H9 (cell line): ENCODE measurements around the gene ADAMTS6. TPM values are rescaled to one million over a fixed set of nuclear protein-coding genes. Genes with fewer than 3 reads are reported as not detected.

ENCODE experiments used
- DNase-seq: peaks from one replicate; pipeline ENCODE4 v3.0.0-alpha.2; 2017
- H2AFZ ChIP-seq: one replicate; pipeline ENCODE4 v1.6.1; 2013; ENCODE audit warnings: mild to moderate bottlenecking, low read length, control low read depth, moderate library complexity
- H2AK5ac ChIP-seq: 2 replicates; pipeline ENCODE4 v1.6.1; 2013; ENCODE audit warnings: low read length, control low read depth, mixed read lengths; ENCODE audit not compliant: insufficient read length
- H2BK120ac ChIP-seq: one replicate; pipeline ENCODE4 v1.6.1; 2013; ENCODE audit warnings: low read depth, mild to moderate bottlenecking, low read length, control low read depth, inconsistent platforms; ENCODE audit not compliant: poor library complexity, severe bottlenecking
- H2BK12ac ChIP-seq: 2 replicates; pipeline ENCODE4 v1.6.1; 2013; ENCODE audit warnings: low read length, control low read depth, mixed read lengths, low read depth; ENCODE audit not compliant: insufficient read length
- H2BK15ac ChIP-seq: 2 replicates; pipeline ENCODE4 v1.6.1; 2013; ENCODE audit warnings: low read depth, low read length, control low read depth
- H2BK20ac ChIP-seq: one replicate; pipeline ENCODE4 v1.6.1; 2013; ENCODE audit warnings: low read depth, mild to moderate bottlenecking, low read length, control low read depth, inconsistent platforms; ENCODE audit not compliant: poor library complexity, severe bottlenecking
- H2BK5ac ChIP-seq: 2 replicates; pipeline ENCODE4 v1.6.1; 2013; ENCODE audit warnings: low read length, control low read depth, mixed read lengths; ENCODE audit not compliant: insufficient read length
- H3K14ac ChIP-seq: 2 replicates; pipeline ENCODE4 v1.6.1; 2013; ENCODE audit warnings: low read length, control low read depth; ENCODE audit not compliant: insufficient read depth
- H3K18ac ChIP-seq: 2 replicates; pipeline ENCODE4 v1.6.1; 2013; ENCODE audit warnings: low read depth, mild to moderate bottlenecking, mixed read lengths, low read length, control low read depth; ENCODE audit not compliant: insufficient read length
- H3K23ac ChIP-seq: 2 replicates; pipeline ENCODE4 v1.6.1; 2013; ENCODE audit warnings: low read length, control low read depth, mixed read lengths, low read depth; ENCODE audit not compliant: insufficient read length
- H3K23me2 ChIP-seq: 2 replicates; pipeline ENCODE4 v1.6.1; 2013; ENCODE audit warnings: low read depth, mild to moderate bottlenecking, mixed read lengths, low read length, control low read depth; ENCODE audit not compliant: insufficient read length, poor library complexity, severe bottlenecking
- H3K27ac ChIP-seq: 2 replicates; pipeline ENCODE4 v1.5.1; 2013; ENCODE audit warnings: low read length, control low read depth, mixed read lengths, low read depth; ENCODE audit not compliant: insufficient read length
- H3K27me3 ChIP-seq: 2 replicates; pipeline ENCODE4 v1.6.1; 2013; ENCODE audit warnings: low read length, control low read depth, inconsistent platforms; ENCODE audit not compliant: insufficient read depth
- H3K4ac ChIP-seq: 2 replicates; pipeline ENCODE4 v1.6.1; 2013; ENCODE audit warnings: low read depth, mild to moderate bottlenecking, control low read depth, inconsistent platforms, low read length, moderate library complexity
- H3K4me1 ChIP-seq: 2 replicates; pipeline ENCODE4 v1.6.1; 2013; ENCODE audit warnings: low read length, control low read depth, inconsistent platforms; ENCODE audit not compliant: insufficient read depth
- H3K4me2 ChIP-seq: 2 replicates; pipeline ENCODE4 v1.6.1; 2013; ENCODE audit warnings: low read length, control low read depth, mixed read lengths; ENCODE audit not compliant: insufficient read length, insufficient read depth
- H3K56ac ChIP-seq: 2 replicates; pipeline ENCODE4 v1.6.1; 2013; ENCODE audit warnings: low read depth, mild to moderate bottlenecking, mixed read lengths, low read length, control low read depth; ENCODE audit not compliant: insufficient read length
- H3K79me1 ChIP-seq: 2 replicates; pipeline ENCODE4 v1.6.1; 2013; ENCODE audit warnings: low read depth, mild to moderate bottlenecking, moderate library complexity, low read length, control low read depth, inconsistent platforms; ENCODE audit not compliant: insufficient read depth, poor library complexity, severe bottlenecking
- H3K79me2 ChIP-seq: 2 replicates; pipeline ENCODE4 v1.6.1; 2013; ENCODE audit warnings: low read length, control low read depth, inconsistent platforms; ENCODE audit not compliant: insufficient read depth
- H3K9ac ChIP-seq: 2 replicates; pipeline ENCODE4 v1.6.1; 2013; ENCODE audit warnings: low read length, control low read depth, mixed read lengths; ENCODE audit not compliant: insufficient read length; ENCODE audit errors: extremely low read depth
- H3K9me3 ChIP-seq: one replicate; pipeline ENCODE4 v1.6.1; 2013; ENCODE audit warnings: low read depth, low read length, inconsistent platforms; ENCODE audit not compliant: control insufficient read depth
- H3T11ph ChIP-seq: one replicate; pipeline ENCODE4 v1.6.1; 2013; ENCODE audit warnings: mild to moderate bottlenecking, low read length, control low read depth, inconsistent platforms
- H4K20me1 ChIP-seq: one replicate; pipeline ENCODE4 v1.6.1; 2013; ENCODE audit not compliant: control insufficient read depth, insufficient read length, insufficient read depth
- H4K5ac ChIP-seq: 2 replicates; pipeline ENCODE4 v1.6.1; 2013; ENCODE audit warnings: low read depth, mild to moderate bottlenecking, mixed read lengths, low read length, control low read depth; ENCODE audit not compliant: insufficient read length
- H4K8ac ChIP-seq: replicated peaks from 2 replicates; pipeline ENCODE4 v1.6.1; 2013; ENCODE audit warnings: low read length, control low read depth, mixed read lengths, low read depth; ENCODE audit not compliant: insufficient read length
- H4K91ac ChIP-seq: 2 replicates; pipeline ENCODE4 v1.6.1; 2013; ENCODE audit warnings: low read depth, mild to moderate bottlenecking, moderate library complexity, mixed read lengths, low read length, control low read depth; ENCODE audit not compliant: insufficient read length
- H3K27ac Mint-ChIP-seq, 3 experiments: 2 replicates in 2 of 3; 3 replicates in 1 of 3; pipeline ENCODE4 v1.8.0; 2020 to 2021; ENCODE audit warnings: mixed read lengths in 3 of 3, mild to moderate bottlenecking in 1 of 3, moderate library complexity in 1 of 3
- H3K27me3 Mint-ChIP-seq: 2 replicates; pipeline ENCODE4 v1.8.0; 2021; ENCODE audit warnings: low read depth, mild to moderate bottlenecking, moderate library complexity, mixed read lengths
- H3K36me3 Mint-ChIP-seq, 3 experiments: 2 replicates in 2 of 3; 3 replicates in 1 of 3; pipeline ENCODE4 v1.8.0; 2020 to 2021; ENCODE audit warnings: low read depth in 3 of 3, mixed read lengths in 3 of 3; ENCODE audit not compliant: insufficient read depth in 1 of 3
- H3K4me1 Mint-ChIP-seq, 2 experiments: 2 replicates each; pipeline ENCODE4 v1.8.0; 2020; ENCODE audit warnings: mixed read lengths in 2 of 2
- H3K4me3 Mint-ChIP-seq, 2 experiments: 2 replicates in 1 of 2; 3 replicates in 1 of 2; pipeline ENCODE4 v1.8.0; 2020 to 2021; ENCODE audit warnings: mild to moderate bottlenecking in 2 of 2, mixed read lengths in 2 of 2, moderate library complexity in 1 of 2
- H3K9me3 Mint-ChIP-seq, 2 experiments: 2 replicates in 1 of 2; 3 replicates in 1 of 2; pipeline ENCODE4 v1.8.0; 2020; ENCODE audit warnings: mild to moderate bottlenecking in 2 of 2, mixed read lengths in 2 of 2, moderate library complexity in 1 of 2
- WGBS: extraction: QIAGEN DNeasy Blood & Tissue Kit; methylation state at CpG from one replicate; pipeline ENCODE4 v1.1.7; 2013; ENCODE audit warnings: missing lambda C conversion rate, low lambda C conversion rate, mixed read lengths; ENCODE audit not compliant: insufficient read length; ENCODE audit errors: extremely low coverage; 5-methylcytosine and 5-hydroxymethylcytosine counted together
- total RNA-seq: library from RNA; stranded (reverse); gene quantifications from 2 replicates; pipeline ENCODE4 v1.2.1, GENCODE V29; 2021
- TF ChIP-seq, protein P1 (sequence below): fragments of 200-600 bp; sonication (generic); conservative IDR thresholded peaks from 3 replicates; pipeline ENCODE4 v1.8.0; 2021; ENCODE audit warnings: antibody characterized with exemption, mild to moderate bottlenecking

ADAMTS6 gene
- total RNA-seq, 1 experiment from 2014 or later: 0.33 TPM

DNA sequence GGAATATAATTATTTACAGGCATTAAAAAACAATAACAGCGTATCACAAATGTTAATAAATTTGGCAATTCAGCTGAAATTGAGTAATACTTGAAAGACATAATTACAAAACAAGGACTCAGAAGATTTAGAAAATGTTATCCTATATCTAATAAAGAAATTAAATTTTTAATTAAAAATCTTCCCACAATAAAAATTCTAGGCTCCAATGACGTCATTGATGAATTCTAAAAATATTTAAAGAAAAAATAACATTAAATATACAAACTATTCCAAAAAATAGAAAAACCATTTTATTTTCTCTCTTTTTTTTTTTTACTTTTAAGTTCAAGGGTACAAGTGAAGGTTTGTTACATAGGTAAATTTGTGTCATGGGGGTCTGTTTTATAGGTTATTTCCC is 161.5 kb downstream of the ADAMTS6 start:
- Histone ChIP-seq H4K91ac (no peak overlapping the region), H3K4me2 (no peak overlapping the region), H4K20me1 (no peaks in the 10 kb centered on the region), H3K4ac (no peak overlapping the region), H3T11ph (no peak overlapping the region), H2AFZ (no peak overlapping the region), H3K18ac (no peak overlapping the region), H2BK12ac (no peak overlapping the region), H3K14ac (no peak overlapping the region), H2BK120ac (no peak overlapping the region), H2AK5ac (no peak overlapping the region), H3K56ac (no peak overlapping the region), H4K5ac (no peak overlapping the region), H3K27ac (no peak overlapping the region), H3K9ac (no peak overlapping the region), H2BK15ac (no peak overlapping the region), H3K79me2 (no peaks in the 10 kb centered on the region), H2BK20ac (no peak overlapping the region), H3K4me1 (no peaks in the 10 kb centered on the region), H3K9me3 (no peaks in the 10 kb centered on the region), H4K8ac (no peak overlapping the region), H3K27me3 (no peaks in the 10 kb centered on the region), H2BK5ac (no peak overlapping the region), H3K23ac (no peak overlapping the region), H3K79me1 (no peaks in the 10 kb centered on the region), H3K23me2 (no peaks in the 10 kb centered on the region)
- Mint-ChIP-seq H3K4me1 (no peaks in the 10 kb centered on the region), H3K27me3 (no peaks in the 10 kb centered on the region), H3K36me3 (no peaks in the 10 kb centered on the region), H3K4me3 (no peak overlapping the region), H3K27ac (no peak overlapping the region), H3K9me3 (0 out of 5 replicates have a peak, but pooled peaks cover 0 to 3% of the 10 kb centered on the region in 2 experiments)
- no peak for DNase-seq
- TF ChIP-seq, protein P1, sequence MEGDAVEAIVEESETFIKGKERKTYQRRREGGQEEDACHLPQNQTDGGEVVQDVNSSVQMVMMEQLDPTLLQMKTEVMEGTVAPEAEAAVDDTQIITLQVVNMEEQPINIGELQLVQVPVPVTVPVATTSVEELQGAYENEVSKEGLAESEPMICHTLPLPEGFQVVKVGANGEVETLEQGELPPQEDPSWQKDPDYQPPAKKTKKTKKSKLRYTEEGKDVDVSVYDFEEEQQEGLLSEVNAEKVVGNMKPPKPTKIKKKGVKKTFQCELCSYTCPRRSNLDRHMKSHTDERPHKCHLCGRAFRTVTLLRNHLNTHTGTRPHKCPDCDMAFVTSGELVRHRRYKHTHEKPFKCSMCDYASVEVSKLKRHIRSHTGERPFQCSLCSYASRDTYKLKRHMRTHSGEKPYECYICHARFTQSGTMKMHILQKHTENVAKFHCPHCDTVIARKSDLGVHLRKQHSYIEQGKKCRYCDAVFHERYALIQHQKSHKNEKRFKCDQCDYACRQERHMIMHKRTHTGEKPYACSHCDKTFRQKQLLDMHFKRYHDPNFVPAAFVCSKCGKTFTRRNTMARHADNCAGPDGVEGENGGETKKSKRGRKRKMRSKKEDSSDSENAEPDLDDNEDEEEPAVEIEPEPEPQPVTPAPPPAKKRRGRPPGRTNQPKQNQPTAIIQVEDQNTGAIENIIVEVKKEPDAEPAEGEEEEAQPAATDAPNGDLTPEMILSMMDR: no peak
- WGBS: no CpG with 5 or more reads among the region's 2 CpGs
